Neutrophil (primary cell): ENCODE results near the gene FLVCR2.

ENCODE experiments used
- H3K27ac ChIP-seq: fragments of 200-600 bp; sonication (generic); 2 replicates; pipeline ENCODE4 v1.5.1; 2016; ENCODE audit warnings: mild to moderate bottlenecking, moderate library complexity
- H3K27me3 ChIP-seq: fragments of 200-600 bp; sonication (generic); 2 replicates; pipeline ENCODE4 v1.6.0; 2016; ENCODE audit warnings: mild to moderate bottlenecking
- H3K36me3 ChIP-seq: fragments of 200-600 bp; sonication (generic); 2 replicates; pipeline ENCODE4 v1.5.1; 2017
- H3K4me1 ChIP-seq, 2 experiments: fragments of 200-600 bp in 1 of 2; sonication (generic) in 1 of 2; 1 replicate in 1 of 2; 2 replicates in 1 of 2; pipeline versions ENCODE4 v1.5.1 to v1.6.1; 2013 to 2016; ENCODE audit warnings: low read depth in 1 of 2, low read length in 1 of 2, mild to moderate bottlenecking in 1 of 2, moderate library complexity in 1 of 2; ENCODE audit not compliant: control insufficient read depth in 1 of 2, insufficient read depth in 1 of 2
- H3K4me3 ChIP-seq, 2 experiments: fragments of 200-600 bp in 1 of 2; sonication (generic) in 1 of 2; 1 replicate in 1 of 2; 2 replicates in 1 of 2; pipeline ENCODE4 v1.5.1; 2013 to 2016; ENCODE audit warnings: low read depth in 1 of 2, low read length in 1 of 2, mild to moderate bottlenecking in 1 of 2, moderate library complexity in 1 of 2
- H3K9me3 ChIP-seq: fragments of 200-600 bp; sonication (generic); 2 replicates; pipeline ENCODE4 v1.5.1; 2016
- CTCF ChIP-seq: fragments of 200-600 bp; sonication (generic); IDR thresholded peaks from 2 replicates; pipeline ENCODE4 v1.5.1; 2016; ENCODE audit warnings: antibody characterized with exemption

Gene FLVCR2

GRCh38 chr14:75648066-75648838, 69.8 kb downstream of the FLVCR2 start:
- H3K27me3 ChIP-seq: no peaks in the 10 kb centered on the region
- H3K9me3 ChIP-seq: no peaks in the 10 kb centered on the region
- TF ChIP-seq CTCF: no peak
- H3K4me1 ChIP-seq: no peaks in the 10 kb centered on the region
- H3K27ac ChIP-seq: no peak overlapping the region
- H3K36me3 ChIP-seq: peaks cover 45% of the 10 kb centered on the region
- no peak overlapping the region for H3K4me3 ChIP-seq

- TF ChIP-seq CTCF: no peak
- no peaks in the 10 kb centered on the region for H3K27me3 ChIP-seq
These were observed 70.9 kb downstream of the FLVCR2 start for GRCh38 chr14:75649337-75649736.

GRCh38 chr14:75649773-75650172, 71.4 kb downstream of the FLVCR2 start:
- Histone ChIP-seq H3K9me3 (no peaks in the 10 kb centered on the region), H3K36me3 (peaks cover 45% of the 10 kb centered on the region), H3K27ac (no peak overlapping the region), H3K27me3 (no peaks in the 10 kb centered on the region), H3K4me1 (no peaks in the 10 kb centered on the region), H3K4me3 (no peak overlapping the region)
- TF ChIP-seq CTCF: no peak

More at GRCh38 chr14:75649337-75649736, 70.9 kb downstream of the FLVCR2 start:
- Histone ChIP-seq H3K4me3 (no peak overlapping the region), H3K27ac (no peak overlapping the region), H3K9me3 (no peaks in the 10 kb centered on the region), H3K36me3 (peaks cover 45% of the 10 kb centered on the region), H3K4me1 (no peaks in the 10 kb centered on the region)

- no peaks in the 10 kb centered on the region for H3K27me3 ChIP-seq
- TF ChIP-seq CTCF: no peak
- peaks cover 45% of the 10 kb centered on the region for H3K36me3 ChIP-seq
These were observed 72.0 kb downstream of the FLVCR2 start for GRCh38 chr14:75650253-75651058.

GRCh38 chr14:75653563-75653962, 75.1 kb downstream of the FLVCR2 start:
- no peak for TF ChIP-seq CTCF
- H3K36me3 ChIP-seq: peaks cover 42% of the 10 kb centered on the region
- no peak overlapping the region for H3K4me3 ChIP-seq

More at GRCh38 chr14:75650253-75651058, 72.0 kb downstream of the FLVCR2 start:
- no peak overlapping the region for H3K4me3 ChIP-seq
- H3K27ac ChIP-seq: no peak overlapping the region
- no peaks in the 10 kb centered on the region for H3K4me1 ChIP-seq
- no peaks in the 10 kb centered on the region for H3K9me3 ChIP-seq

More at GRCh38 chr14:75653563-75653962, 75.1 kb downstream of the FLVCR2 start:
- Histone ChIP-seq H3K27me3 (no peaks in the 10 kb centered on the region), H3K27ac (no peak overlapping the region), H3K4me1 (no peaks in the 10 kb centered on the region), H3K9me3 (no peaks in the 10 kb centered on the region)
